AG09309 (cell line): ENCODE data around the gene CNTN1.

Source experiments
- DNase-seq: peaks from one replicate; pipeline ENCODE4 v3.0.0-alpha.2; 2010; ENCODE audit warnings: low read depth
- H3K4me3 ChIP-seq: 2 replicates; pipeline ENCODE4 v1.5.1; 2011; ENCODE audit warnings: mild to moderate bottlenecking, low read depth, low read length, moderate library complexity; ENCODE audit not compliant: control insufficient read depth
- TF ChIP-seq, protein P1 (sequence below): IDR thresholded peaks from 2 replicates; pipeline ENCODE4 v1.5.1; 2011; ENCODE audit warnings: mild to moderate bottlenecking, low read depth, low read length, inconsistent platforms; ENCODE audit not compliant: insufficient read depth, control insufficient read depth; ENCODE audit errors: missing control alignments

Gene CNTN1

DNA sequence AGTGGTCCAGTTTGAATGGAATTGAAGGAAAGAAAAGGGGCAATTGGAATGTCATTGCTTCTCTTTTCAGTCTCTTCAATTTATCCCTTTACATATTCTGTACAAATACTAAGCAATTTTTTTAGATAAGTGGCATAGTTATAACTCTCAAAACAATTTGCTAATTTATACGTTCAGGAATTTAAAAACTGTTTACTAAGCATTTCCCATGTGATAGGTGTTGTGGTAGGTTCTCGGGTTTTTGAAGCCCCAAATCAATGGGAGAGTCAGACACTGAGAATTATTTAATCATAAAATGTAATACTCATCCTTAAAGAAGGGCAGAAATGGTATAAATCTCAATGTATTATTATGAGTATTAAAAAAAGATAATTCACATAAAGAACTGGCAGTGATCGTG is 197.1 kb downstream of the CNTN1 start:
- no peak overlapping the region for H3K4me3 ChIP-seq
- DNase-seq: no peak
- TF ChIP-seq, protein P1, sequence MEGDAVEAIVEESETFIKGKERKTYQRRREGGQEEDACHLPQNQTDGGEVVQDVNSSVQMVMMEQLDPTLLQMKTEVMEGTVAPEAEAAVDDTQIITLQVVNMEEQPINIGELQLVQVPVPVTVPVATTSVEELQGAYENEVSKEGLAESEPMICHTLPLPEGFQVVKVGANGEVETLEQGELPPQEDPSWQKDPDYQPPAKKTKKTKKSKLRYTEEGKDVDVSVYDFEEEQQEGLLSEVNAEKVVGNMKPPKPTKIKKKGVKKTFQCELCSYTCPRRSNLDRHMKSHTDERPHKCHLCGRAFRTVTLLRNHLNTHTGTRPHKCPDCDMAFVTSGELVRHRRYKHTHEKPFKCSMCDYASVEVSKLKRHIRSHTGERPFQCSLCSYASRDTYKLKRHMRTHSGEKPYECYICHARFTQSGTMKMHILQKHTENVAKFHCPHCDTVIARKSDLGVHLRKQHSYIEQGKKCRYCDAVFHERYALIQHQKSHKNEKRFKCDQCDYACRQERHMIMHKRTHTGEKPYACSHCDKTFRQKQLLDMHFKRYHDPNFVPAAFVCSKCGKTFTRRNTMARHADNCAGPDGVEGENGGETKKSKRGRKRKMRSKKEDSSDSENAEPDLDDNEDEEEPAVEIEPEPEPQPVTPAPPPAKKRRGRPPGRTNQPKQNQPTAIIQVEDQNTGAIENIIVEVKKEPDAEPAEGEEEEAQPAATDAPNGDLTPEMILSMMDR: no peak

DNA sequence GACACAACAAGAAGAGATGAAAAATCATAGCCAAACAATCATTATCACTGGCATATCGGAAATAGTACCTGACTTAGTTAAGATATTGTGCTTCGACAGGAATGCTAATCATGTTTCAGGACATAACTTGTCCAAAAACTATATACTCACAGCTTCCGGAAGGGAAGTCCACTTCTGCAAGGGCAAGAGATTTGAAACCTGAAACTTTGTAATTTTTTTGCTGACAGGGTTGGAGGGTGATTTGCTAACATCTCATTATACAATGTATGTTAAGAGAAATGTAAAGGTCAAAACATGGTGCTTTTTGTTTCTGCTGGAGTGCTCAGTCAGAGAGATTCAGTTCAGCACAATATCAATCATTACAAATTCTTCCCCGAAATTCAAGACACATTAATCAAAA is 200.3 kb downstream of the CNTN1 start:
- TF ChIP-seq, protein P1: no peak
- DNase-seq: no peak
- H3K4me3 ChIP-seq: no peak overlapping the region

DNA sequence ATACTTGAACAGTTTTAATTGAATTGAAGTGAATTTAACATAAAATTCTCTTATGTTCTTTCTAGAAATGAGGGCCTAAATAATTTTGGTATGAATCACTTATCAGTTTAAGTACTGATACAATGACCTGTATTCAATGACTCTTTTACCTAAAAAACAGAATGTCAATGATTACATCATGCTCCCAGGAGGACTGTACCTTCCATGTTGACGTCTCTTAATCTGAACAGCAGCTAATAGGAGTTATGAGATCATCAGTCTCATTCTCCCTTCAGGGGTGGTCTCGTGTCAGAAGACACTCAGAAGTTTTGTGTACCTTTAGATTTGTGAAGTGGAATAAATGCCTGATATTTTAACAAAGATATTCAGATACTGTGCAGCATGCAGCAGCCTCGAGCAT is 206.3 kb downstream of the CNTN1 start:
- H3K4me3 ChIP-seq: no peak overlapping the region
- TF ChIP-seq, protein P1: no peak
- no peak for DNase-seq

DNA sequence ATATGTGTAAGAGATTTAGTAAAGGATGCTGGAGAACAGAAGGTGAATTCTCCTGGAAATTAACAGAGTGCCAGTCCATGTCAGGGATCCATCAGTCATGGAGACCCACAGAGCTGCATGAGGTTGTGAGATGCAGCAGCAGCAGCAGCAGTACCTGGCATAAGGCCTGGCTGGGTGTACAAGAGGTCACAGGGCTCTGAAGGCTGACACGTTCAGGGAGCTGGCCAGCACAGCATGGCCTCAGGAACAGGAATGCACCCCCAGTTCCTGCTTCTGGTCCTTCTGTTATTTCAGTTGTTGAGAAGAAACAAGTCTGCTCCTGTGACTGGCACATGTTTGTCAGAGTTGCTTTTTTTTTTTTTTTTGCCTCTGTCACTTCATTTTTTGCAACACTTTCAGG is 210.8 kb downstream of the CNTN1 start:
- TF ChIP-seq, protein P1: no peak
- H3K4me3 ChIP-seq: no peak overlapping the region
- DNase-seq: no peak

DNA sequence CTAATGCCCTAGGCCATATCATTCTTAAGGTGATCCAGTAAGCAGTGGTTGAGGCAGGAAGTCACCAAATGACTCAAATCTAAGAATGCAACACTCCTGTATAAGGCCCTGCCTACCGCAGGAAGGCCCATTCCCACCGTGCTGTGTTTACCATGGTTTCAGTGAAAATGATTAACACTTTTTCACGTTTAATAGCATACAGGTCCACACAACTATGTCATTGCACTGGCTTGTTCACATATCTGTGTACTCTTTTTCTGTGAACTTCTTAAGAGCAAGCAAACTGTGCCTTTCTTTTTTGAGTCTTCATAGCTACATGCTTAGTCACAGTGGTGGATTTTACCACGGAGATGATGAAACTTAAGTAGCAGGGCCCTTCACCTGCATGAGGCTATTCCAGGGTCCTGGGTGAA is 214.9 kb downstream of the CNTN1 start:
- no peak overlapping the region for H3K4me3 ChIP-seq
- TF ChIP-seq, protein P1: no peak
- no peak for DNase-seq

DNA sequence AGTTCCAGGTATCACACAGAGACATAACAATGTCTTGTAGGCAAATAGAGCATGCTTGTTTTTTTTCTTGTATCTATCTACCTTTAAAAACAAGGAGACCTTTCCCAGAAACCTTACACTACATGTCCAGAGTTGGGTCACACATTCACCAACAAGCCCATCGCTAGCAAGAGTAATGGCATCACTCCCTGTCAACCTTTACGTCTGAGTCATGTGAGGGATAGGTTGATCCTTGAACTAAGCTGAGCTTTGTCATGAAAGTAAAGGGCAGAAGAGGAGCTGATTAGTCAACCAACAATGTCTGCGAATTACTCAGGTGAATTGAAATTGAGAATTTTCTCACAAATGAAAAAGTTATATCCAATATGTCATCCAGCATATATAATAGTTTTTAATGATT is 219.4 kb downstream of the CNTN1 start:
- no peak for DNase-seq
- H3K4me3 ChIP-seq: no peak overlapping the region
- TF ChIP-seq, protein P1: no peak

DNA sequence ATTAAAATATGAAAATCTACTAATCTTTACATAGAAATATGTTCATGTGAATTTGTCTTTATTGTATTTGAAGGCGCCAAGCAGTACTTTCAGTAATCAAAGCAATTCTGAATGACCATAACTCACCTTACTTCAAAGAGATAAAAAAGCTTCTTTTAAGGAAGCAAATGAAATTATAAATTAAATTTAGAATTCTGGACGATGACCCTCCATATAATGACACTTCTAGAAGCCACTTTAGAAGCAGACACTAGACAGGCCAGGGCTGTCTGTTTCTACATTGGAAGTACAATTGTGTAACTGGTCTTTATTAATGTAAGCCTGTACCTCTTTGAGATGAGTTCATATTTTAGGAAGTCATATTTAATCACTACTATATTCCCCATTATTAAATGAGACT is 222.9 kb downstream of the CNTN1 start:
- TF ChIP-seq, protein P1: no peak
- DNase-seq: no peak
- H3K4me3 ChIP-seq: no peak overlapping the region
